ENCODE measurements around the gene TRAF7.

Gene TRAF7

GRCh38 chr16:2196162-2196980 is 40.8 kb downstream of the TRAF7 start, which contains the start of gene CASKIN1:
Gene CASKIN1 (minus strand): TSS chr16:2196605. CDS start chr16:2196432, 173 bp downstream.
- TF ChIP-seq CTCF (IDR thresholded peaks at IDR 0.05) = no peak

- no peak for TF ChIP-seq CTCF (IDR thresholded peaks at IDR 0.05)
Observed at GRCh38 chr16:2196981-2197511, 41.5 kb downstream of the TRAF7 start.

- no peak for TF ChIP-seq CTCF (IDR thresholded peaks at IDR 0.05)
Observed at GRCh38 chr16:2197765-2198164, 42.2 kb downstream of the TRAF7 start.

DNA sequence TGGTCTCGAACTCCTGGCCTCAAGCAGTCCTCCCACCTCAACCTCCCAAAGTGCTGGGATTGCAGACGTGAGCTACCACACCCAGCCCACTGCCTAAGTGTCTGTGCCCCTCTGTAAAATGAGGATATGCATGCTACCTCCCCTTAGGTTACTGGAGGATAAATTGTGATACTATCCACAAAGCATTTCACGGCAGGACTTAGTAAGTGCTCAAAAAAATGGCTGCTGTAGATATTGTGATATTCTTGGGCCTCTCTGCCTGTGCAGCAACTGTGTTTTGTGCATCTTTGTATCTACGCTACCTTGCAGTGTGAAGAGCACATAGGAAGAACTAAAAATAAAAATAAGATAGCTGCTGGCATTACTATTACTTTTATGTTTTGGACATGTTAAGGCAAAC is 42.7 kb downstream of the TRAF7 start:
- TF ChIP-seq CTCF (IDR thresholded peaks at IDR 0.05) = no peak

DNA sequence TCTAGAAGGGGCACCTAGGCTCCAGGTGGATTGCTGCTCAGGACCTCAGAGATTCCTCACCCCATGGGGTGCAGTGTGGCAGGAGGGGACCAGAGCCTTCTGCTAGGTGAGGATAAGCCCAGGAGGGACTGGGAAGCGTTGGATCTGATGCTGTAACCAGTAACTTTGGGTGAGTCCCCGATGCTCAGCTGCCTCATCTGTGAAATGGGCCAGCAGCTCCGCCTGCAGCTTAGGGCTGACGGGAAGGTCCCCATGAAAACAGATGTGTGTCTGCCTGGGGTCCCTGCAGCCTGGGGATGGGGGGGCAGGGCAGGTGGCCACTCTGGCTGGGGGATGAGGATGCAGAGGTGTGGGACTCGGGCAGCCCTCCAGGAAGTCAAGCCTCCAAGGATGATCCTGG is 43.5 kb downstream of the TRAF7 start:
- no peak for TF ChIP-seq CTCF (IDR thresholded peaks at IDR 0.05)

GRCh38 chr16:2199621-2200139 is 44.1 kb downstream of the TRAF7 start:
- no peak for TF ChIP-seq CTCF (IDR thresholded peaks at IDR 0.05)

DNA sequence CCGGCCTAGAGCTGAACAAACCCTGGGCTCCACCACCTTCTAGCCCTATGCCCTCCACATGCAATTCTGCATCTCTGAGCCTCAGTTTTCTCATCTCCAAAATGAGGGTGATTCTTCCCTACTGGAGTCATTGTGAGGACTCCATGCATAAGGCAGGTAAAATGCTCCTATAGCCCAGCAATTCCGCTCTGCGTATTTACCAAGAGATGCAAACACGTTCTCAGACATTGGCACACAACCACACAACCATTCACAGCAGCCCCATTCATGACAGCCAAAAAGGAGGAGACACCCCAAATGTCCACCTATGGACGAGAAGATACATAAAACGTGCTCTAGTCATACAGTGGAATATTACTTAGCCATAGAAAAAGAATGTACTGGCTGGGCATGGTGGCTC is 44.7 kb downstream of the TRAF7 start:
- TF ChIP-seq CTCF (IDR thresholded peaks at IDR 0.05) = no peak
